HEK293 (cell line): ENCODE results near the gene ATP6V0B.

Experiments used
- CTCF ChIA-PET: fragments of 350-600 bp; formaldehyde crosslinking; extraction: SDS; loops from one replicate; lab custom pipeline; 2021; ENCODE audit warnings: antibody characterized with exemption; lab: Yijun Ruan, JAX
- POLR2A ChIA-PET: fragments of 300-600 bp; formaldehyde crosslinking; extraction: SDS; loops from one replicate; lab custom pipeline; 2020; ENCODE audit warnings: antibody characterized with exemption, inconsistent platforms; lab: Yijun Ruan, JAX
- H3K27ac ChIP-seq: fragments of 200-500 bp; sonication (Bioruptor generic); 2 replicates; pipeline ENCODE4 v1.5.1; 2014; ENCODE audit warnings: low read depth, low read length, control low read depth, inconsistent platforms; ENCODE audit errors: extremely low read depth
- H3K36me3 ChIP-seq, 2 experiments: fragments of 200-500 bp in 1 of 2; sonication (Bioruptor generic) in 1 of 2; 1 replicate in 1 of 2; 2 replicates in 1 of 2; pipeline ENCODE4 v1.5.1; 2014 to 2017; ENCODE audit warnings: inconsistent platforms in 2 of 2, low read length in 2 of 2; ENCODE audit not compliant: control insufficient read depth in 2 of 2, insufficient read depth in 1 of 2
- H3K4me1 ChIP-seq: fragments of 200-500 bp; sonication (Bioruptor generic); 2 replicates; pipeline ENCODE4 v1.5.1; 2014; ENCODE audit warnings: mild to moderate bottlenecking, low read length, inconsistent platforms; ENCODE audit not compliant: control insufficient read depth, insufficient read depth
- H3K4me3 ChIP-seq: 2 replicates; pipeline ENCODE4 v1.5.1; 2011; ENCODE audit warnings: low read depth, mild to moderate bottlenecking, control low read depth, low read length, moderate library complexity
- H3K9me3 ChIP-seq: fragments of 200-500 bp; sonication (Bioruptor generic); 2 replicates; pipeline ENCODE4 v1.5.1; 2014; ENCODE audit warnings: low read depth, low read length, inconsistent platforms; ENCODE audit not compliant: control insufficient read depth, insufficient read depth
- CTCF ChIP-seq: fragments of 450-650 bp; formaldehyde crosslinking; IDR thresholded peaks from 2 replicates; pipeline ENCODE4 v1.5.1; 2016; ENCODE audit warnings: missing biosample characterization, missing genetic modification characterization
- HOXA7 ChIP-seq: sonication (generic); formaldehyde crosslinking; IDR thresholded peaks from 2 replicates; pipeline ENCODE4 v1.8.1; 2022; ENCODE audit warnings: missing genetic modification reagents, borderline replicate concordance
- MEIS1 ChIP-seq: sonication (generic); formaldehyde crosslinking; IDR thresholded peaks from 2 replicates; pipeline ENCODE4 v1.8.1; 2022; ENCODE audit warnings: missing genetic modification reagents, mild to moderate bottlenecking, borderline replicate concordance
- ZBTB11 ChIP-seq: fragments of 450-650 bp; formaldehyde crosslinking; conservative IDR thresholded peaks from 2 replicates; pipeline ENCODE4 v1.5.1; 2016; ENCODE audit warnings: low read depth, missing biosample characterization, missing genetic modification characterization
- ZFP37 ChIP-seq: fragments of 450-650 bp; formaldehyde crosslinking; IDR thresholded peaks from 2 replicates; pipeline ENCODE4 v1.5.1; 2016; ENCODE audit warnings: missing biosample characterization, missing genetic modification characterization
- ZFP69B ChIP-seq: fragments of 450-650 bp; formaldehyde crosslinking; IDR thresholded peaks from 2 replicates; pipeline ENCODE4 v1.5.1; 2016; ENCODE audit warnings: missing biosample characterization, missing genetic modification characterization
- ZNF140 ChIP-seq: fragments of 450-650 bp; formaldehyde crosslinking; IDR thresholded peaks from 2 replicates; pipeline ENCODE4 v1.5.1; 2016; ENCODE audit warnings: missing biosample characterization, missing genetic modification characterization
- ZNF157 ChIP-seq: fragments of 450-650 bp; formaldehyde crosslinking; IDR thresholded peaks from 2 replicates; pipeline ENCODE4 v1.5.1; 2016; ENCODE audit warnings: missing biosample characterization, missing genetic modification characterization
- ZNF169 ChIP-seq: fragments of 450-650 bp; formaldehyde crosslinking; IDR thresholded peaks from 2 replicates; pipeline ENCODE4 v1.5.1; 2016; ENCODE audit warnings: missing biosample characterization, missing genetic modification characterization
- ZNF18 ChIP-seq: fragments of 450-650 bp; formaldehyde crosslinking; IDR thresholded peaks from 2 replicates; pipeline ENCODE4 v1.5.1; 2016; ENCODE audit warnings: missing biosample characterization, missing genetic modification characterization
- ZNF350 ChIP-seq: fragments of 450-650 bp; formaldehyde crosslinking; IDR thresholded peaks from 2 replicates; pipeline ENCODE4 v1.5.0; 2017; ENCODE audit warnings: missing biosample characterization, mild to moderate bottlenecking, missing genetic modification characterization
- ZNF501 ChIP-seq: fragments of 450-650 bp; formaldehyde crosslinking; IDR thresholded peaks from 2 replicates; pipeline ENCODE4 v1.5.1; 2016; ENCODE audit warnings: missing biosample characterization, missing genetic modification characterization
- ZNF621 ChIP-seq: fragments of 450-650 bp; formaldehyde crosslinking; IDR thresholded peaks from 2 replicates; pipeline ENCODE4 v1.5.1; 2017; ENCODE audit warnings: missing biosample characterization, missing genetic modification characterization
- ZNF707 ChIP-seq: fragments of 450-650 bp; formaldehyde crosslinking; IDR thresholded peaks from 2 replicates; pipeline ENCODE4 v1.5.1; 2016; ENCODE audit warnings: missing biosample characterization, missing genetic modification characterization
- TF ChIP-seq, protein P1 (sequence below): sonication (generic); formaldehyde crosslinking; IDR thresholded peaks from 2 replicates; pipeline ENCODE4 v1.8.1; 2022; ENCODE audit warnings: mild to moderate bottlenecking, moderate library complexity, missing genetic modification reagents
- TF ChIP-seq, protein P2 (sequence below): fragments of 450-650 bp; formaldehyde crosslinking; IDR thresholded peaks from 2 replicates; pipeline ENCODE4 v1.5.1; 2016; ENCODE audit warnings: missing biosample characterization, missing genetic modification characterization, low read depth

Gene ATP6V0B

GRCh38 chr1:44016041-44016889, 41.5 kb downstream of the ATP6V0B start:
- Histone ChIP-seq H3K4me1 (no peaks in the 10 kb centered on the region), H3K9me3 (no peaks in the 10 kb centered on the region), H3K27ac (no peak overlapping the region)
- POLR2A ChIA-PET: no interaction called here
- CTCF ChIA-PET: interaction anchor here (0.6 to 2.0 kb wide), 3 partner anchors 12 to 30 kb away, joined by 3 to 6 read pairs (median 4); no protein-coding TSS in a partner anchor
- TF ChIP-seq, protein P1, sequence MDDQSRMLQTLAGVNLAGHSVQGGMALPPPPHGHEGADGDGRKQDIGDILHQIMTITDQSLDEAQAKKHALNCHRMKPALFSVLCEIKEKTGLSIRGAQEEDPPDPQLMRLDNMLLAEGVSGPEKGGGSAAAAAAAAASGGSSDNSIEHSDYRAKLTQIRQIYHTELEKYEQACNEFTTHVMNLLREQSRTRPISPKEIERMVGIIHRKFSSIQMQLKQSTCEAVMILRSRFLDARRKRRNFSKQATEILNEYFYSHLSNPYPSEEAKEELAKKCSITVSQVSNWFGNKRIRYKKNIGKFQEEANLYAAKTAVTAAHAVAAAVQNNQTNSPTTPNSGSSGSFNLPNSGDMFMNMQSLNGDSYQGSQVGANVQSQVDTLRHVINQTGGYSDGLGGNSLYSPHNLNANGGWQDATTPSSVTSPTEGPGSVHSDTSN (CRISPR knock-in tag): no peak
- TF ChIP-seq ZNF18 (tag by site-specific recombination) (no peak), ZNF140 (tag by site-specific recombination) (no peak), ZNF169 (tag by site-specific recombination) (no peak), ZNF157 (tag by site-specific recombination) (no peak), CTCF (tag by site-specific recombination) (no peak)
- TF ChIP-seq, all 188 proteins: peak for 0
- Histone ChIP-seq H3K4me3 (no peak overlapping the region), H3K36me3 (no peaks in the 10 kb centered on the region)

- Histone ChIP-seq H3K4me1 (no peaks in the 10 kb centered on the region), H3K9me3 (no peaks in the 10 kb centered on the region), H3K36me3 (no peaks in the 10 kb centered on the region), H3K27ac (no peak overlapping the region)
- POLR2A ChIA-PET: no interaction called here
- CTCF ChIA-PET: interaction anchor here (0.6 to 0.7 kb wide), 2 partner anchors 13 to 17 kb away, joined by 3 to 4 read pairs; no protein-coding TSS in a partner anchor
- TF ChIP-seq ZNF707 (tag by site-specific recombination) (no peak), MEIS1 (CRISPR knock-in tag) (no peak), ZBTB11 (tag by site-specific recombination) (no peak), HOXA7 (CRISPR knock-in tag) (no peak), ZNF621 (tag by site-specific recombination) (no peak), ZFP69B (no peak), ZFP37 (tag by site-specific recombination) (no peak), ZNF501 (tag by site-specific recombination) (no peak), ZNF350 (tag by site-specific recombination) (no peak), ZNF140 (tag by site-specific recombination) (no peak)
- TF ChIP-seq, protein P2, sequence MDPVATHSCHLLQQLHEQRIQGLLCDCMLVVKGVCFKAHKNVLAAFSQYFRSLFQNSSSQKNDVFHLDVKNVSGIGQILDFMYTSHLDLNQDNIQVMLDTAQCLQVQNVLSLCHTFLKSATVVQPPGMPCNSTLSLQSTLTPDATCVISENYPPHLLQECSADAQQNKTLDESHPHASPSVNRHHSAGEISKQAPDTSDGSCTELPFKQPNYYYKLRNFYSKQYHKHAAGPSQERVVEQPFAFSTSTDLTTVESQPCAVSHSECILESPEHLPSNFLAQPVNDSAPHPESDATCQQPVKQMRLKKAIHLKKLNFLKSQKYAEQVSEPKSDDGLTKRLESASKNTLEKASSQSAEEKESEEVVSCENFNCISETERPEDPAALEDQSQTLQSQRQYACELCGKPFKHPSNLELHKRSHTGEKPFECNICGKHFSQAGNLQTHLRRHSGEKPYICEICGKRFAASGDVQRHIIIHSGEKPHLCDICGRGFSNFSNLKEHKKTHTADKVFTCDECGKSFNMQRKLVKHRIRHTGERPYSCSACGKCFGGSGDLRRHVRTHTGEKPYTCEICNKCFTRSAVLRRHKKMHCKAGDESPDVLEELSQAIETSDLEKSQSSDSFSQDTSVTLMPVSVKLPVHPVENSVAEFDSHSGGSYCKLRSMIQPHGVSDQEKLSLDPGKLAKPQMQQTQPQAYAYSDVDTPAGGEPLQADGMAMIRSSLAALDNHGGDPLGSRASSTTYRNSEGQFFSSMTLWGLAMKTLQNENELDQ: no peak
- TF ChIP-seq, all 188 proteins: peak for 0
- H3K4me3 ChIP-seq: no peak overlapping the region
Observed at GRCh38 chr1:44016890-44017400, 42.2 kb downstream of the ATP6V0B start.
